HG03520 (cell line): ENCODE measurements around the gene CPSF4L.

Experiments used
- ATAC-seq: cut with Tn5 transposase; IDR thresholded peaks from one replicate; pipeline ENCODE4 v1.9.1; 2021; ENCODE audit warnings: mild to moderate bottlenecking, moderate library complexity; ENCODE audit not compliant: unreplicated experiment

CPSF4L gene

GRCh38 chr17:73290399-73291259 is 28.9 kb upstream of the CPSF4L start:
- ATAC-seq, result peak; percentile 37

- no peak for ATAC-seq
These were observed 28.0 kb upstream of the CPSF4L start for GRCh38 chr17:73289549-73290254.

GRCh38 chr17:73288534-73289302 is 27.0 kb upstream of the CPSF4L start:
- no peak for ATAC-seq

GRCh38 chr17:73286863-73287296 is 25.2 kb upstream of the CPSF4L start:
- ATAC-seq, result no peak

GRCh38 chr17:73285916-73286862 is 24.5 kb upstream of the CPSF4L start:
- no peak for ATAC-seq

GRCh38 chr17:73285603-73285908 is 23.9 kb upstream of the CPSF4L start:
- no peak for ATAC-seq

GRCh38 chr17:73284906-73285602 is 23.4 kb upstream of the CPSF4L start:
- ATAC-seq, result no peak

GRCh38 chr17:73284354-73284753 is 22.7 kb upstream of the CPSF4L start:
- ATAC-seq, result no peak

- ATAC-seq, result no peak
These were observed 22.2 kb upstream of the CPSF4L start for GRCh38 chr17:73283841-73284282.

GRCh38 chr17:73283250-73283649 is 21.6 kb upstream of the CPSF4L start:
- no peak for ATAC-seq

GRCh38 chr17:73282629-73283028 is 20.9 kb upstream of the CPSF4L start:
- no peak for ATAC-seq

GRCh38 chr17:73281928-73282327 is 20.2 kb upstream of the CPSF4L start:
- peak; percentile 95 for ATAC-seq

- ATAC-seq, result no peak
These were observed 18.5 kb upstream of the CPSF4L start for GRCh38 chr17:73280191-73280590.

- ATAC-seq, result no peak
These were observed 18.0 kb upstream of the CPSF4L start for GRCh38 chr17:73279704-73280103.

- ATAC-seq, result no peak
These were observed 17.1 kb upstream of the CPSF4L start for GRCh38 chr17:73278465-73279453.

- ATAC-seq, result no peak
These were observed 16.4 kb upstream of the CPSF4L start for GRCh38 chr17:73278049-73278464.

- no peak for ATAC-seq
These were observed 12.8 kb upstream of the CPSF4L start for GRCh38 chr17:73274490-73274889.

GRCh38 chr17:73272906-73273218 is 11.2 kb upstream of the CPSF4L start:
- ATAC-seq, result no peak

GRCh38 chr17:73271072-73271471 is 9.4 kb upstream of the CPSF4L start:
- ATAC-seq, result peak; percentile 97
